Measurements from ENCODE around the gene OR4C46. TPM values are rescaled to one million over a fixed set of nuclear protein-coding genes. Genes with fewer than 3 reads are reported as not detected.

The OR4C46 gene
- total and polyA plus RNA-seq, 2 of the 13 experiments (the other 11 are each of a cell fraction or from before 2014, with no cell fraction given) = not detected

GRCh38 chr11:54558407-54558806 is 45.4 kb downstream of the OR4C46 start:
- H2AFZ ChIP-seq (ENCODE audit: low read length) = no peak overlapping the region
- ATAC-seq = no peak
- peaks cover 51% of the 10 kb centered on the region for H3K9me3 ChIP-seq (ENCODE audit: low read length)
- intact Hi-C loops (cut with micrococcal nuclease; ENCODE audit: unreplicated experiment) (no loop called here), in situ Hi-C loops (cut with HindIII; ENCODE audit: extremely low pct_ligation_motif_present, low pct_unique_long_range_greater_than_20kb) (no loop called here)
- FAIRE-seq = no peak
- H3K4me1 ChIP-seq (ENCODE audit: insufficient read depth, low read length) = no peaks in the 10 kb centered on the region
- no peak overlapping the region for H3K4me3 ChIP-seq (replicated peaks in 1 of 3; ENCODE audit: insufficient read depth in 1 of 3, low read depth in 2 of 3, low read length in 3 of 3)
- H3K27ac ChIP-seq (ENCODE audit: extremely low read length, insufficient read depth, low read length) = no peak overlapping the region
- no peak for DNase-seq (ENCODE audit: low spot score)
- 4% methylated on average over 3 of the region's 3 CpGs for WGBS (ENCODE audit: low lambda C conversion rate)
- H3K4me2 ChIP-seq (ENCODE audit: low read depth, low read length) = no peak overlapping the region
- no peaks in the 10 kb centered on the region for H3K36me3 ChIP-seq (replicated peaks in 1 of 2; ENCODE audit: control insufficient read depth in 1 of 2, insufficient read depth in 2 of 2, low read length in 2 of 2)
- BruUV-seq (replicated peaks) = no TSS peak
- no peak overlapping the region for H3K9ac ChIP-seq (ENCODE audit: insufficient read depth, low read depth, low read length)
- H3K27me3 ChIP-seq (ENCODE audit: control insufficient read depth in 1 of 2, insufficient read depth in 2 of 2, low read length in 2 of 2) = no peaks in the 10 kb centered on the region
- ChIA-PET CTCF (ENCODE audit: low intra/inter-chr PET ratio, low total read pairs) (no interaction called here), POLR2A (no interaction called here)
- H3K79me2 ChIP-seq (ENCODE audit: insufficient read depth, low read length) = no peaks in the 10 kb centered on the region
- no peak for TF ChIP-seq AKNA (CRISPR knock-in tag; IDR thresholded peaks at IDR 0.05; ENCODE audit: borderline replicate concordance)
- peak; percentile 99 for TF ChIP-seq ZNF616 (CRISPR knock-in tag; IDR thresholded peaks at IDR 0.05; ENCODE audit: low read depth)
- H4K20me1 ChIP-seq (ENCODE audit: insufficient read depth, low read length) = no peaks in the 10 kb centered on the region

Other genes starting within 250 kb of the OR4C46 start
- gene OR4A5, start 102.8 kb upstream of the OR4C46 start, total RNA-seq (2016; rRNA removed; fragmentation: Illumina TruSeq; extraction: Trizol) = not detected in 2 replicates
- not detected in 2 replicates for gene OR4A5, start 102.8 kb upstream of the OR4C46 start, polyA plus RNA-seq (2011; rRNA removed)